NCI-H774 (cell line): ENCODE data around the gene FAM47E.
"Not testable (repeated sequence)": the region's sequence is repeated elsewhere in the genome, so short reads cannot be mapped to it uniquely, and the experiment has no call there.

ENCODE experiments used
- DNase-seq: peaks from one replicate; lab custom pipeline; 2025; lab: John Stamatoyannopoulos, UW

Gene FAM47E

GRCh38 chr4:76226418-76226817 lies 25.1 kb upstream of the FAM47E start:
- no peak for DNase-seq

GRCh38 chr4:76232681-76233080 lies 18.8 kb upstream of the FAM47E start:
- DNase-seq: no peak

GRCh38 chr4:76233083-76233482 lies 18.4 kb upstream of the FAM47E start:
- no peak for DNase-seq

- no peak for DNase-seq
Observed at GRCh38 chr4:76233529-76233928, 18.0 kb upstream of the FAM47E start.

- no peak for DNase-seq
Observed at GRCh38 chr4:76233967-76234678, 17.4 kb upstream of the FAM47E start.

GRCh38 chr4:76234679-76235044 lies 16.9 kb upstream of the FAM47E start:
- DNase-seq: no peak

- no peak for DNase-seq
Observed at GRCh38 chr4:76235407-76235806, 16.1 kb upstream of the FAM47E start.

GRCh38 chr4:76235915-76236314 lies 15.6 kb upstream of the FAM47E start:
- DNase-seq: peak; percentile 16

- no peak for DNase-seq
Observed at GRCh38 chr4:76238236-76238635, 13.3 kb upstream of the FAM47E start.

- no peak for DNase-seq
Observed at GRCh38 chr4:76238701-76239100, 12.8 kb upstream of the FAM47E start.

GRCh38 chr4:76240236-76240635 lies 11.3 kb upstream of the FAM47E start:
- DNase-seq: no peak

GRCh38 chr4:76243877-76244276 lies 7.6 kb upstream of the FAM47E start:
- DNase-seq: not testable (repeated sequence)

- DNase-seq: no peak
Observed at GRCh38 chr4:76246025-76246424, 5.5 kb upstream of the FAM47E start.

- DNase-seq: no peak
Observed at GRCh38 chr4:76246852-76247251, 4.7 kb upstream of the FAM47E start.

- DNase-seq: peak; percentile 10
Observed at GRCh38 chr4:76250962-76251361, 559 bp upstream of the FAM47E start.

- DNase-seq: no peak
Observed at GRCh38 chr4:76252271-76252653, 741 bp downstream of the FAM47E start.

GRCh38 chr4:76253511-76253910 lies 2.0 kb downstream of the FAM47E start:
- no peak for DNase-seq

- no peak for DNase-seq
Observed at GRCh38 chr4:76256032-76256431, 4.5 kb downstream of the FAM47E start.

- DNase-seq: no peak
Observed at GRCh38 chr4:76256968-76257367, 5.4 kb downstream of the FAM47E start.

- no peak for DNase-seq
Observed at GRCh38 chr4:76257824-76258223, 6.3 kb downstream of the FAM47E start.

- DNase-seq: no peak
Observed at GRCh38 chr4:76260571-76260970, 9.1 kb downstream of the FAM47E start.

- no peak for DNase-seq
Observed at GRCh38 chr4:76265631-76266218, 14.2 kb downstream of the FAM47E start.

- no peak for DNase-seq
Observed at GRCh38 chr4:76266627-76267026, 15.1 kb downstream of the FAM47E start.

GRCh38 chr4:76267811-76268210 lies 16.3 kb downstream of the FAM47E start:
- no peak for DNase-seq
